Sigmoid colon (tissue), 4 donors: Measurements from ENCODE around the gene OSGEPL1.

Experiments
- CTCF ChIP-seq, 4 experiments: fragments of 450-650 bp in 3 of 4; fragments of 200-600 bp in 1 of 4; IDR thresholded peaks; one replicate each; pipeline ENCODE4 v1.5.1; 2016 to 2019; ENCODE audit warnings: antibody characterized with exemption in 4 of 4, mild to moderate bottlenecking in 3 of 4, moderate library complexity in 2 of 4
- POLR2AphosphoS5 ChIP-seq, 4 donors: sonication (generic); formaldehyde crosslinking; IDR thresholded peaks; one replicate each; pipeline ENCODE4 v1.6.1; 2017; ENCODE audit warnings: antibody characterized with exemption in 4 of 4

- TF ChIP-seq CTCF (IDR thresholded peaks at IDR 0.05) (no peak), POLR2AphosphoS5 (IDR thresholded peaks at IDR 0.05) (no peak)
Observed at GRCh38 chr2:189783451-189783926, 20.9 kb upstream of the OSGEPL1 start.
